NCI-H82 treated with DMSO at 0.1 percent for 48 hours (cell line): Measurements from ENCODE around the gene ASIC1.
A peak's percentile ranks its signal among the peaks of the same experiment; 100 is the strongest.

Source experiments
- DNase-seq: peaks from one replicate; lab custom pipeline; 2025; ENCODE audit not compliant: unreplicated experiment; lab: John Stamatoyannopoulos, UW

The ASIC1 gene

DNA sequence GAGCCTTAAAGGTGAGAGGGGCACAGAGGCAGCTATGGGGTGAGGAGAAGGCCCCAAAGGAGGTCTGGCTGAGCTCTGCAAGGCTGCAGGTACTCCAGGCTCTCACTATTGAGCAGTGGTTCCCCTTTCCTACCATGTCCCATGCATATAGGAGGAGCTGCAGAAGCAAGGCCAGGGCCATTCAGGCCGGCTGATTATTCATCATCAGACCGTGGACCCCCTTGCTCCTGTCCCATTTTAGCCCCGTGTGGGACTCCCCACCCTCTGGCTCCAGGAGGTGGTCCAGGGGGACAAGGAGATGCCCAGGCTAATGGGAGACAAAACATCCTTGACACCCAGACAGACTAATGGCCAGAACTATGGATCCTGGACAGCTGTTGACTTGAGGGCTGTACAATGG lies 49.5 kb downstream of the ASIC1 start:
- no peak for DNase-seq

DNA sequence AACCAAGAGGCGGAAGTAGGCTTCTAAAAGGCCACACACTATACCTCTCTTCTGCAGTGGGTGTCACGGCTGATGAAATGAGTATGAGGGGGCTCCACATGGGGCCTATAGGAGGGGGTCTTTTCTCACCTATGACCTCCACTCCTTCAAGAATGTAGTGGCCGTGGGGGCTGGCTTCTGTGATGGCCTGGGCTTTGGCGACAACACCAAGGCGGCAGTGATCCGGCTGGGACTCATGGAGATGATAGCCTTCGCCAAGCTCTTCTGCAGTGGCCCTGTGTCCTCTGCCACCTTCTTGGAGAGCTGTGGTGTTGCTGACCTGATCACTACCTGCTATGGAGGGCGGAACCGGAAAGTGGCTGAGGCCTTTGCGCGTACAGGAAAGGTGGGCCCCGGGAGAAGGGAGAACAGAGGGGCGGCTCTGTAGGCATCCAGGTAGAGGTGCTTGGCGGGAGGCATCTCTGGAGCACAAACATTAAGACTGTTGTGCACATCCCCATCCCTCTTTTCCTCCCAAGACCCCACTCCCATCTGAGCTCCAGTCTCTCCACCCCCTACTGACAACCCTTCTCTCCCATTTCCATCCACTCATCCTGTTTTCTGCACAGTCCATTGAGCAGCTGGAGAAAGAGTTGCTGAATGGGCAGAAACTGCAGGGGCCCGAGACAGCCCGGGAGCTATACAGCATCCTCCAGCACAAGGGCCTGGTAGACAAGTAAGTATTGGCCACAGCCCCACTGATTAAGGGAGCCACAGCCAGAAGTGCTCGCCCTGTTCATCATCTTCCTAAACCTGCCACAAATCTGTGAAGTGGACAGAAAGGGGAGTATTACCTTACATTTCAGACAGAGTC lies 50.2 kb downstream of the ASIC1 start:
- DNase-seq, result no peak

DNA sequence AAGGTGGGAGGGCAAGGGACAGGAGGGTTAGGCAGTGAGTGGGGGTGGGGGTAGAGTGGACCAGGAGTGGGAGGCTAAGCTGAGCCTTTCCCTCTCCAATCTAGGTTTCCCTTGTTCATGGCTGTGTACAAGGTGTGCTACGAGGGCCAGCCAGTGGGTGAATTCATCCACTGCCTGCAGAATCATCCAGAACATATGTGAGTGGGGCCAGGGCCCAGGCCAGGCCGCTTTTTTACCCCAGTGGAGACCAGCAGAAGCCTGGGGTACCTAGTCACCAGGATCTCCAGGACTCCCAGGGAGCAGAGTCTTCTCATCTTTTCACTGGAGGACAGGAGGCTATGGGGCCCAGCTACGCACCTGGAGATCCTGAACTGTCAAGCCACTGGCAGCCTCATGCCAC lies 51.9 kb downstream of the ASIC1 start:
- DNase-seq, result no peak

DNA sequence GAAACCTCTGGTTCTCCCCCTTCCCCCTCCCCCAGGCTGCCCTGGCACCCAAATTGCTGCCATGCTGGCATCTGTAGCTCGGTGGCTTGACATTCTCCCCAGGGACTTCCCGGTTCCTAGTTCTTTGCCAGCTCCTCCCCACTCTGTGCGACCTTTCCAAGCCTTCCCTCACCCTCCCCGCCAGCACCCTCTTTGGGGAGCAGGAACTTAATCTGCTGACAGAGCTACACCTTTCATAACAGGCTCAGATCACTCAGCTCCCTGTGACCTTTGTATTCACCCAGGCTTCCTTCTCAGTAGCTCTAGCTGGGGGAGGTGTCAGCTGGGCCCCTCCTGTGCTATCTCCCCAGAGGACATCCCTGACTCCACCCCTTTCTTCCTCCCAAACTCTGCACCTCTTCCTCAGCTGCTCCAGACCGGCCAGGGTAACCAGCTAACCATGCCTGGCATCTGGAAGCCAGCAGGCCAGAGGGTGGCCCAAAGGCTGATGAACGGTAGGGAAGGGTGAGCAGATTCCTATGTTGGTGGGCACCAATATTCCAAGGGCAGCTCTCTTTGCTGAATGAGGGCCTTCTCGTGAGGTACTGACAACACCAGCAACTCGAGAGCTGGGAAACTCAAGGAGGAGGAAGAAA lies 52.8 kb downstream of the ASIC1 start:
- DNase-seq, result peak; percentile 36

DNA sequence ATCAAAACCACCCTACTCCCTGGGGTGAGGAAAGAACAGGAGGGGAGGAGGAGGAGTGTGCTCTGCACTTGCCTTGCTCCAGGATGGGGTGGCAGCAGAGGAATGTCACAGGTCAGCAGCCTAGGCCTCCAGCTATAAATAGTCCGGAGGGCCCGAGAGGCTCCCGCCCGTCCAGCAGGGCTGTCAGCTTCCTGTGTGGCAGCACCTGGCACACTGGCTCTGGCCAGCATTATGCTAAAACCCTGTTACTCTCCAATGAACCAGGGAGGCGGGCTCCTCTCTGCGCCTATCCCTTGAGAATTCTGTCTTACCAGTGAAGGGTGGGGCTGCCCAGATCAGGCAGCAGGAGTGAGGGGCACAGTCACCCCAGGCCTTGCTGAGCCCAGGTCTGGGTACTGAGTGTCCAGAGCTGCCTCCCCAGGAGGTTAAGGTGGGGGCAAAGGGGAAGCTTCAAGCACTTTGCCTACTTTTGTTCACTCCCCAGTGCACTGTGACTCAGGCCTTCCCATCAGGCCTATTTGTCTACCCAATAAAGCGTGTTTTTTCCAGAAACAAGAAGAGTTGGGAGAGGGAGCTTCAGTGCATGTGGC lies 53.5 kb downstream of the ASIC1 start:
- DNase-seq, result no peak

DNA sequence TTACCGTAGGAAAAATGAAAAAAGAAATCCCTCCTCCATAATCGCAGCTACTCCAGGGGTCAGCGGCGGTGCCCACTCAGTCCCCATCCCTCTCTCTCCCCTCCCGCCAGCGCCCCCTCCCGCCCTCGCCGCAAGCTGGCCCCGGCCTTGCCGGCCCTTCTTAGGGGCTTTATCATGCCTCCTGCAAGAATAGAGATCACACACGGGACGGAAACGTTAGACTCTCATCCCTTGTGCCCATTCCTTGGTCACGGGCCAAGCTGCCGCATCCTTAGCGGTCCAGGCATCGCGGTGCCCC lies 53.9 kb downstream of the ASIC1 start:
- DNase-seq, result no peak

DNA sequence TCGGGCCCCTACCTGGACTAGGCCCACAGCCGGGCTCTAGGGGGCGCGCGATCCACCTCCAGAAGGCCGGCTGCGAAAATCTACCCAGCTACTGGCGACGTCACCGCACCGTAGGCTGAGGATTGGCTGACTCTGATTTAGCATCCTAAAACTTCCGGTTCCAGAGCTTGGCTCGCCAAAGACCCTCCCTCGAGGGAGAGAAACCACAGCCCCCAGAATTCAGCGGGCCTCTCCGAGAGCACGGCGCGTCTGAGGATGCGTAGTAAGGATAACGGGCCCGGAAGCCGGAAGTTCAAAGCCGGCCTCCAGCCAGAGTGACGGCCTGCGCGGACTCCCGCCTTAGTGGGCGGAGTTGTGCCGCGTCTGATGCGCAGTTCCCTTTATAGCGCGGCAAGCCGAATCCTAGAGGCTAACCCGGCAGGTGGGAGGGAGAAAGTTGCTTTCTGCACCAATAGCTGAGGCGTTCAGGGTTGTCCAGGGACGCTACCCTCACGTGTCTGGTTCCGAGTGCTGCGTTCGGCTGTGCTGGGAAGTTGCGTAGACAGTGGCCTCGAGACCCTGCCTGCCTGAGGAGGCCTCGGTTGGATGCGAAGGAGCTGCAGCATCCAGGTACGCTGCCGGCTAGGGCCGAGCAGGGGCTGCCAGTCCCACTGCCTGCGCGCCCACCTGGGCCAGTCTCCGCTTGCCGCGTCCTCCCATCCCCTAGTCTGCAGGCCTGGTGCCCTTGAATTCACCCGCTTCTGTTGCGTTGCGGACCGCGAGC lies 54.5 kb downstream of the ASIC1 start, which contains the start of gene COX14:
Gene COX14, plus strand, starts transcription at position 544 of the 763 bp plus-strand sequence. CDS start 7,808 bp downstream, outside the sequence.
- DNase-seq, result peak; percentile 99

DNA sequence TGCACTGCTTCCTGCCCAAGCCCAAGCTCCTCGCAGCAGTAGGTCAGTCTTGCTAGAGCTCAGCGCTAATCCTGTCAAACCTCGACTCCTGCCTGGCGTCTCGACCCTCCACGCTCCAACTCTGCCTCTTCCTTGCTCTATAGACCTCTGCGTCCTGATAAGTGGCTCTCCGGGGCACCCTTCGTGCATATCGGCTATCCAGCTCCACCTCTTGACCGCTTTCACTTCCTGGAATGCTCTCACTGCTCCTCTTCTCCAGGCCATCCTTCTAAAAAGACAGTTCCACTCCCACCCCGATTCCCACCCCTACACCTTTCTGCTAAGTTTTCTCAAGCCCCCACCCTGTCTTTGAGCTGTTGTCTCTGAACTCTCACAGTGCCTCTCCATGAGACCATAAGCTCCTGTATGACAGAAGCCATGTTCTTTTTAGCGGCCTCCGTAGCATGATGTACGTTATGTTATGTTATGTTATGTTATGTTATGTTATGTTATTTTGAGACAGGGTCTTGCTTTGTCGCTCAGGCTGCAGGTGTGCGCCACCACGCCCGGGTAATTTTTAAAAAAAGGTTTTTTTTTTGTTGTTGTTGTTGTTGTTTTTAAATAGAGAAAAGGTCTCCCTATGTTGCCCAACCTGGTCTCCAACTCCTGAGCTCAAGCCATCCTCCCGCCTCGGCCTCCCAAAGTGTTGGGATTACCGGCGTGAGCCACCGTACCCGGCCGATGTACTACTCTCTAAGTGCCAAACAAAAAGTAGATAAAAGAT lies 55.2 kb downstream of the ASIC1 start:
- peak; percentile 66 for DNase-seq

DNA sequence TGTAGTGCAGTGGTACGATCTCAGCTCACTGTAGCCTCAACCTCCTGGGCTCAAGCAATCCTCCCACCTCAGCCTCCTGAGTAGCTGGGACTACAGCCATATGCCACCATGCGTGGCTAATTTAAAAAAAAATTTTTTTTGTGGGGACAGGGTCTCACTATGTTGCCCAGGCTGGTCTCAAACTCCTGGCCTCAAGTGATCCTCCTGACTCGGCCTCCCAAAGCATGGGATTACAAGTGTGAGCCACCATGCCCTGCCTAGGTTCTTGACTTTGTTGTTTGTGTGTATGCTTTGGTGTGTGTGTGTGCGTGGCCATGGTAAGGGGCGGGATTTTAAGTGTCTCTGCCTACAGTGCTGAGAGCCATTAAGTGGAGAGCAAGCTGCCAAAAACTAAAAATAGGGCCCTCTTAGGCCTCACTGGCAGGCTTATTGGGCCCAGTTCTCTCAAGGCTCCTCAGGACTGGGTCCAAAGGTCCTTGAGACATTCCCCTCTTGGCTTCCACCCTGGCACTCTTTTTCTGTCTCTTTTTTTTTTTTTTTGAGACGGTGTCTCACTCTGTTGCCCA lies 59.7 kb downstream of the ASIC1 start:
- no peak for DNase-seq

DNA sequence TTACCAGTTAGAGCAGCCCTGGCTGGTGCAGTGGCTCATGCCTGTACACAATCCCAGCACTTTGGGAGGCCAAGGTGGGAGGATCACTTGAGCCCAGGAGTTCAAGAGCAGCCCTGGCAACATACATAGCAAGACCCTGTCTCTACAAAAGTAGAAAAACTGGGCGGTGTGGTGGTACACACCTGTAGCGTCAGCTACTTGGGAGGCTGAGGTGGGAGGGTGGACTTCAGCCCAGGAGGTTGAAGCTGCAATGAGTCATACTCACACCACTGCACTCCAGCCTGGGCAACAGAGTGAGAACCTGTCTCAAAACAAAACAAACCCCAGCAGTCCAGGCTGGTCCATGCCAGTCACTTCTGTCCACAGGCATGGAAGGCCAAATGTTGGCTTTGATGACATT lies 62.0 kb downstream of the ASIC1 start:
- DNase-seq, result no peak

DNA sequence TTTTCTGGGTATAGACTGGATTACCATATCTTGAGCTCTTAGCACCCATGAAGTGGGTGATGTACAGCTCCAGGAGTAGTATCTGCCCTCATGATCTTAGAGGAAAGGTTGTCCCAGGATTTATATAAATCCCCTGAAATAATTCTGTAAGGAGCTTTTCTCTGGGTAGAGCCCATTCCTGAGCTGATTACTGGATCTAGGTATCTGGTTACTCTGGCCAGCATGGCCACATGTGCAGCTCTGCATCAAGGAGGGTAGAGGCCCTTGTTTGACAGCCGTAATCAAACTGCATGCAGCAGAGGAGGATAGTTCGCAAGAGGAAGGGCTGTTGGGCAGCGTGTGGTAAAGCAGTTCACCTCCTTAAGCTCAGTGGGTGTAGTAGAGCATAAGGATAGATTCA lies 63.1 kb downstream of the ASIC1 start:
- peak; percentile 99 for DNase-seq

DNA sequence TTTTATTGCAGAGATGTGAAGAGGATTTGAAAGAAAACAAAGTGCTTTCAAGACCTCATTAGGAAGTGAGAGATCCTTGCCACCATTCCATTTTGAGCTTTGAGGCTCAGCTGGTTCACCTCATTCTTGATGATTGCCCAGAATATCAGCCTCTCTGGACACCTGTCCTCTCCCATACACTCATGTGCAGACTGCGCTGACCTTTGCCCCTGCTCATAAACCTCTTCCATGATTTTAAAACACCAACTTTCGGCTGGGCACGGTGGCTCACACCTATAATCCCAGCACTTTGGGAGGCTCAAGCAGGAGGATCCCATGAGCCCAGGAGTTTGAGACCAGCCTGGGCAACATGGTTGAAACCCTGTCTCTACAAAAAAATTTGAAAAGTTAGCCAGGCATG lies 63.6 kb downstream of the ASIC1 start:
- DNase-seq, result no peak

DNA sequence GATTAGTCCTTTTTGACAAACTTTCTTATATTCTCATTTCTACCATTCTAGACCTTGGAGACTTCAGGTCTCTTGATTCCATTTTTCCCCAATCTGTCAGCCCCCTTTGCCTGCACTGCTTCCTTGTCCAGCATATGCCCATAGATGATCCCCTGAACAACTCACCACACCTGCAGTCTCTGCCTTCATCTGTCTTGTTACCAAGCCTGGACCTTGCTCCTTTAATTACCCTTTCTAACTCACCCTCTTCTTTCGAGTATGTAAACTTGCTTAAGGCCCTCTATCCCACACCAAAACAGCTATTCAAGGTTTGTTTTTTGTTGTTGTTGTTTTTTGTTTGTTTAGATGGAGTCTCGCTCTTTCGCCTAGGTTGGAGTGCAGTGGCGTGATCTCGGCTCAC lies 64.2 kb downstream of the ASIC1 start:
- no peak for DNase-seq

DNA sequence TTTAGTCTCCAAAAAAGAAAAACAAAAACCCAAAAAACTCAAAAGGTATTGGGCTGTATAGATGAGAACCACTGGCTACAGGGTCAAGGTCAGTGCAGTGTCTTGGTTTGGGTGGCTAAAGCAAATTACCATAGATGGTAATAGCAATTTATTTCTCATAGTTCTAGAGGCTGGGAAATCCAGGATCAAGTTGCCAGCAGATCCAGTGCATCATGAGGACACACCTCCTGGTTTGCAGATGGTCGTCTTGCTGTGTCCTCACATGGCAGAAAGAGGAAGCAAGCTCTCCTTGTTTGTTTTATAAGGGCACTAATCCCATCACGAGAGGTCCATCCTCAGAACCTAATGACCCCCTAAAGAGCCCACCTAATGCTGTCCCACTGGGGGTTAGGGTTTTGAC lies 65.8 kb downstream of the ASIC1 start:
- peak; percentile 27 for DNase-seq

DNA sequence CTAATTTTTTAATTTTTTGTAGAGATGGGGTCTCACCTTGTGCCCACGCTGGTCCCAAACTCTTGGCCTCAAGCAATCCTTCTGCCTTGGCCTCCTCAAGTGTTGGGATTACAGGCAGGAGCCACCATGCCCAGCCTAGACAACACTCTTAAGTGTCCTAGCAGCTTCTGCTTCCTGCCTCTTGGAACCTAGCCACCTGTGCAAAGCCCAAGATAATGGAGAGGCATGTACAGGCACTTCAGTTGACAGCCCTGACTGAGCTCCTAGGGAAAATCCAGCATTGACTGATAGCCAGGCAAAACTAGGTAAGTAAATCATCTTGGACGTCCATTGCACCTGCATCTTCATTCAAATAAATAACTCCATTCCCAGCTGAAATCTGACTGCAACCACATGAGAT lies 70.2 kb downstream of the ASIC1 start:
- DNase-seq, result no peak

DNA sequence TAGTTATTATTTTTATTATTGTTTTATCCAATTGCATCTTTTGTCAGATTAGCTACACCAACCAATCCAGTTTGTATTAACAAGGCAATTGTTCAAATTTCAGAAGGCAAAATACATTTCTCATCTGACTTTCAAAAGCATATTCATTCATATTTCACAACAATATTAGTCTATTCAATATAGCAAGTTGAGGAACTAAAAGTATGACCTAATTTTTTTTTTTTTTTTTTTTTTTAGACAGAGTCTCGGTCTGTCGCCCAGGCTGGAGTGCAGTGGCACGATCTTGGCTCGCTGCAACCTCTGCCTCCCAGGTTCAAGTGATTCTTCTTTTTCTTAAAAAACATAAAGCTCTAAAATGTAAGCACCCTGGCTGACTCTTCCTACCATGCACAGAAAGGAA lies 71.9 kb downstream of the ASIC1 start:
- DNase-seq, result no peak

DNA sequence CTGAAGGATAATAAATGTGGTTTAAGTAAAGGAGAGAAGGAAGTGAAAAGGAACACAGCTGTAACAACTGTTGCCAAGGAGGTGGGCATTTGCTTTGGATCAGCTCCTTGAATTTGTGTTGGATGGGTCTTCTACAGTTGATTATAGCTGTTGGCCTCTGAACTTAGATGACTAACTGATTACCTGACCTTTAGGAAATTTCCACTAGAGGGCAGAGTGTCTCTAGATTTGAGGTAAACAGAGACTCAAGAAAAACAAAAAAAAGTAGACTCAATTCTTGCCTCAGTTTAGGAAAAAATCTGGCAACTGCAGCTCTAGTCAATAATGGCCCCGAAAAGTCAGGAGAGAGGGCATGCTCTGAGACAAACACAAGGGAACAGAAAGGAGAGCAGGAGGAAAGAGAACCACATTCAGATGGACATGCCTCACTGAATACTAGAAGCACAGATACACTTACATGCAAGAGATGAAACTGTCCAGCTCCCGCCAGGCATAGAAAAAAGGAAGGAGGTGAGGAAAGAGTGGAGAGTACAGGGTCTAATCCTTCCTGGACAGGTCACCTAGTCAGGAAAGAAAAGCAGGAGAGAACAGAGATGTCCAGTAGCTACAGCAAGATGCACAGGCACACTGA lies 75.2 kb downstream of the ASIC1 start:
- DNase-seq, result peak; percentile 40
